NB4 (cell line): ENCODE data around the gene NR1H3.
A peak's percentile ranks its signal among the peaks of the same experiment; 100 is the strongest.

ENCODE experiments used
- DNase-seq: peaks from one replicate; pipeline ENCODE4 v3.0.0; 2010; ENCODE audit warnings: low read depth
- H3K4me3 ChIP-seq: one replicate; pipeline ENCODE4 v1.5.1; 2011; ENCODE audit warnings: mild to moderate bottlenecking, low read depth, low read length, moderate library complexity
- CTCF ChIP-seq: IDR thresholded peaks from one replicate; pipeline ENCODE4 v1.5.1; 2012; ENCODE audit warnings: low read depth, low read length
- MAX ChIP-seq: IDR thresholded peaks from 2 replicates; pipeline ENCODE4 v1.6.1; 2011; ENCODE audit warnings: low read depth, low read length
- MYC ChIP-seq: IDR thresholded peaks from 2 replicates; pipeline ENCODE4 v1.6.1; 2011; ENCODE audit warnings: low read depth, low read length
- POLR2A ChIP-seq: IDR thresholded peaks from 2 replicates; pipeline ENCODE4 v1.6.1; 2011; ENCODE audit warnings: mild to moderate bottlenecking; ENCODE audit not compliant: insufficient read length; ENCODE audit errors: extremely low read depth

Gene NR1H3

GRCh38 chr11:47247502-47247901, 10.3 kb upstream of the NR1H3 start:
- H3K4me3 ChIP-seq, result peak overlapping the region; percentile 99
- DNase-seq, result no peak
- no peak for TF ChIP-seq POLR2A
- TF ChIP-seq MAX, result no peak
- TF ChIP-seq MYC, result no peak
- no peak for TF ChIP-seq CTCF

- DNase-seq, result no peak
- TF ChIP-seq MYC (no peak), MAX (no peak), CTCF (no peak)
- H3K4me3 ChIP-seq, result peak overlapping the region; percentile 99
Observed at GRCh38 chr11:47248304-47248663, 9.5 kb upstream of the NR1H3 start.

GRCh38 chr11:47248664-47249377, 9.0 kb upstream of the NR1H3 start, which contains the start of gene ACP2:
Gene ACP2, minus strand, starts transcription at chr11:47248814. Its CDS starts 25 bp downstream, at chr11:47248789.
- H3K4me3 ChIP-seq, result peak within 1 kb of the TSS; percentile 99
- TF ChIP-seq CTCF (peak; percentile 24), POLR2A (peak; percentile 84), MYC (peak; percentile 74), MAX (peak; percentile 53; the same call in 1 of the 2 replicates)
- DNase-seq, result peak; percentile 92

GRCh38 chr11:47249378-47249715, 8.4 kb upstream of the NR1H3 start:
- no peak for DNase-seq
- H3K4me3 ChIP-seq, result peak overlapping the region; percentile 99
- TF ChIP-seq MYC, result no peak
- TF ChIP-seq CTCF, result no peak
- TF ChIP-seq MAX, result no peak
- no peak for TF ChIP-seq POLR2A

- DNase-seq, result no peak
- TF ChIP-seq CTCF (no peak), POLR2A (no peak), MAX (no peak), MYC (no peak)
- H3K4me3 ChIP-seq, result no peak overlapping the region
Observed at GRCh38 chr11:47251751-47252150, 6.0 kb upstream of the NR1H3 start.
